Left colon (tissue), 2 donors: ENCODE measurements around the gene JAGN1. TPM values are rescaled to one million over a fixed set of nuclear protein-coding genes. Genes with fewer than 3 reads are reported as not detected.
A peak's percentile ranks its signal among the peaks of the same experiment; 100 is the strongest.
"Not testable (repeated sequence)": the region's sequence is repeated elsewhere in the genome, so short reads cannot be mapped to it uniquely, and the experiment has no call there.

Source experiments
- ATAC-seq: fragments of 200-7000 bp; cut with Tn5 transposase; one replicate; pipeline ENCODE4 v1.9.1; 2020; ENCODE audit warnings: mild to moderate bottlenecking, moderate library complexity
- DNase-seq, 2 donors: peaks; one replicate each; pipeline ENCODE4 v3.0.0-alpha.2; 2020
- intact Hi-C, 2 donors: fragments of 100-400 bp; cut with DNase I in 1 of 2; cut with micrococcal nuclease in 1 of 2; formaldehyde crosslinking; loops; one replicate each; pipeline versions ENCODE4 v1.11.2 to v1.14.0; 2022; cut with DNase I, micrococcal nuclease
- total RNA-seq, 2 donors: library from RNA; stranded (reverse); fragmentation: NEBNext Ultra II Directional; extraction: Animal tissue kit (Norgen Biotek cat#: 25700); gene quantifications; one replicate each; pipeline ENCODE4 v1.2.1, GENCODE V29; 2021
- donor health status: DM: no; HTN: no; CAD: no.
- donor health status: DM: yes; HTN: yes; CAD: no.

The JAGN1 gene
- total RNA-seq, 2 donors from 2014 or later = 40.9 to 41.7 TPM

- peak; percentile 35 for ATAC-seq
- DNase-seq = no peak
- intact Hi-C loops = no loop called here
Observed at GRCh38 chr3:9863058-9863772, 27.2 kb upstream of the JAGN1 start.

GRCh38 chr3:9864200-9864927, 26.0 kb upstream of the JAGN1 start:
- ATAC-seq = no peak
- DNase-seq = peak; percentile 37 to 62
- intact Hi-C loops = no loop called here

GRCh38 chr3:9865125-9865637, 25.2 kb upstream of the JAGN1 start:
- ATAC-seq, DNase-seq, intact Hi-C loops: not testable (repeated sequence)

- peak in 1 of 2 donors; percentile 64 for DNase-seq
- intact Hi-C loops = no loop called here
- ATAC-seq = no peak
Observed at GRCh38 chr3:9866639-9867038, 23.8 kb upstream of the JAGN1 start.

- no peak for DNase-seq
- intact Hi-C loops = no loop called here
- ATAC-seq = no peak
Observed at GRCh38 chr3:9867106-9867505, 23.3 kb upstream of the JAGN1 start.

GRCh38 chr3:9869955-9870354, 20.5 kb upstream of the JAGN1 start:
- intact Hi-C loops = no loop called here
- no peak for DNase-seq
- ATAC-seq = no peak

GRCh38 chr3:9870978-9871377, 19.4 kb upstream of the JAGN1 start:
- DNase-seq (no peak), ATAC-seq (no peak)
- intact Hi-C loops = no loop called here

GRCh38 chr3:9872067-9872466, 18.3 kb upstream of the JAGN1 start:
- intact Hi-C loops, ATAC-seq, DNase-seq: not testable (repeated sequence)

- intact Hi-C loops = no loop called here
- no peak for ATAC-seq
Observed at GRCh38 chr3:9875448-9875847, 15.0 kb upstream of the JAGN1 start.

GRCh38 chr3:9876255-9876654, 14.2 kb upstream of the JAGN1 start:
- intact Hi-C loops, ATAC-seq, DNase-seq: not testable (repeated sequence)

More at GRCh38 chr3:9875448-9875847, 15.0 kb upstream of the JAGN1 start:
- DNase-seq = no peak

- no peak for ATAC-seq
- intact Hi-C loops = no loop called here
- no peak for DNase-seq
Observed at GRCh38 chr3:9876991-9877390, 13.4 kb upstream of the JAGN1 start.

- ATAC-seq (peak; percentile 99), DNase-seq (peak in 1 of 2 donors; percentile 73)
- intact Hi-C loops = no loop called here
Observed at GRCh38 chr3:9878700-9879099, 11.7 kb upstream of the JAGN1 start.

- no peak for ATAC-seq
- intact Hi-C loops = no loop called here
- DNase-seq = no peak
Observed at GRCh38 chr3:9879830-9880549, 10.4 kb upstream of the JAGN1 start, which contains the start of gene CIDEC. TSS of gene CIDEC (minus strand) at chr3:9880253. CDS start at chr3:9878486, 1,767 bp downstream.

- no peak for ATAC-seq
- intact Hi-C loops = no loop called here
Observed at GRCh38 chr3:9881441-9881840, 9.0 kb upstream of the JAGN1 start.

GRCh38 chr3:9883706-9884554, 6.5 kb upstream of the JAGN1 start:
- DNase-seq (no peak), ATAC-seq (peak; percentile 4)
- intact Hi-C loops = no loop called here

More at GRCh38 chr3:9881441-9881840, 9.0 kb upstream of the JAGN1 start:
- DNase-seq = no peak

GRCh38 chr3:9884555-9885165, 5.8 kb upstream of the JAGN1 start:
- DNase-seq (peak in 1 of 2 donors; percentile 46), ATAC-seq (peak; percentile 96)

GRCh38 chr3:9886328-9886727, 4.1 kb upstream of the JAGN1 start:
- ATAC-seq = no peak
- intact Hi-C loops = no loop called here

More at GRCh38 chr3:9884555-9885165, 5.8 kb upstream of the JAGN1 start:
- intact Hi-C loops = no loop called here

GRCh38 chr3:9887480-9887879, 2.9 kb upstream of the JAGN1 start:
- DNase-seq (no peak), ATAC-seq (no peak)
- intact Hi-C loops = no loop called here

More at GRCh38 chr3:9886328-9886727, 4.1 kb upstream of the JAGN1 start:
- no peak for DNase-seq
